Measurements from ENCODE around the gene SLC4A2.
A peak's percentile ranks its signal among the peaks of the same experiment; 100 is the strongest.
"Not testable (repeated sequence)": the region's sequence is repeated elsewhere in the genome, so short reads cannot be mapped to it uniquely, and the experiment has no call there.

SLC4A2 gene

DNA sequence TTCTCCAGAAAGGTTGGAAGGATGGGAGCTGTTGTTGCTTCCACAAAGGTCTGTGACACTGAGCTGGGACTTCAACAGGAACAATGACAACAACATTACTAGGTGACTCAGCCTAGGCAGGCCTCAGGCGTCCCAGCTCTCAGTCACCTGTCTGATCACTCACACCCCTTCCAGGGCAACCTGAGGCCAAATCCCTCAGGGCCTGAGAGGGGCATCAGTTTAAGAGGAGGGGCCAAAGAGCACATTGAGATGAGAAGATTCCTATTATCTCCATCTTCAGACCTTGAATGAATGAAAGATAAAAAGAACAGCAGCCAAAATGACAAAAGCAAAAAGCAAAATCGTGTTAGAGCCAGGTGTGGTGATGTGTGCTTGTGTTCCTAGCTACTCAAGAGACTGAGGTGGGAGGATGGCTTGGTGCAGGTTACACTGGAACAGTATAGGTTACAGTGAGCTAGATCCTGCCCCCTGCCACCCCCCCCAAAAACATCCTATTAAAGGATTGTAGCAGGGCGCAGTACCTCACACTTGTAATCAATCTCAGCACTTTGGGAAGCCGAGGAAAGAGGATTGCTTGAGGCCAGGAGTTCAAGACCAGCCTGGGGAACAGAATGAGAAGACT lies 34.8 kb upstream of the SLC4A2 start, which contains the start of gene ATG9B:
Gene ATG9B, minus strand, starts transcription at position 60 of the 622 bp plus-strand sequence. CDS start 71 bp downstream, outside the sequence.
- DNase-seq (ENCODE audit: extremely low spot score, insufficient read length, low read depth), result no peak
- no peak for FAIRE-seq

DNA sequence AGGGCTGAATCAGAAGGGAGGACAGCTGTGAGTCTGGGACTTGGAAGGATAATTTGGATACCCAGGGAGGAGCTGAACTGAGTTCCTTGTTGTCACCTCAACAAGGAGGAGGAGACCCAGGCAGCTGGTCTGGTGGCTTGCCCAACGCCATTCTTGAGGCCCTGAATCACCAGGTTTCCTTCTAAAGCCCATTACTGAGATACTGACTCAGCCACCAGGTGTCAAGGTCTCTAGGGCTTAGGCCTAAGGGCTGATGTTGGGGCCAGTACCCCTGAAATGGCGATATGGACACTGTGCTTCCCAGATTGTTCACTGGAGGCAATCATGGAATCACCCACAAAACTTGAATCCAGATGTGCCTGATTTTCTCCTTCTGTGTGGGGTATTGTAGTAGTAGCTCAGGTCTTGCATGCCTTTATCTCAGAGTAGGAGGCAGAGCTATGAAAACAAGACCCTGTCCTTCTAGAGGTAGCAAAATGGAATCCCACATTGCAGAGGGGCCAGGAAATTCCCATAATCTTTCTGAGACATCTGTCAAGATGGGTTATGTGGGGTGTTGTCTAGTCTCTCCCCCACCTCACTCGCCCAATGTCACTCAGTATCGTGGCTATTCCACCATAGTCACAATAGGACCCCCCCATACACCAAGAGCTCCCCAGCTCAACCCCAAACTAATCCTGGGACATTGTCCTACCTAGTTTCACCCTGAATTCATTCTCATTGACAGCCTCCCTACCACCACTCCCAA lies 33.3 kb upstream of the SLC4A2 start:
- DNase-seq (ENCODE audit: extremely low spot score, insufficient read length, low read depth) (no peak), FAIRE-seq (no peak)

DNA sequence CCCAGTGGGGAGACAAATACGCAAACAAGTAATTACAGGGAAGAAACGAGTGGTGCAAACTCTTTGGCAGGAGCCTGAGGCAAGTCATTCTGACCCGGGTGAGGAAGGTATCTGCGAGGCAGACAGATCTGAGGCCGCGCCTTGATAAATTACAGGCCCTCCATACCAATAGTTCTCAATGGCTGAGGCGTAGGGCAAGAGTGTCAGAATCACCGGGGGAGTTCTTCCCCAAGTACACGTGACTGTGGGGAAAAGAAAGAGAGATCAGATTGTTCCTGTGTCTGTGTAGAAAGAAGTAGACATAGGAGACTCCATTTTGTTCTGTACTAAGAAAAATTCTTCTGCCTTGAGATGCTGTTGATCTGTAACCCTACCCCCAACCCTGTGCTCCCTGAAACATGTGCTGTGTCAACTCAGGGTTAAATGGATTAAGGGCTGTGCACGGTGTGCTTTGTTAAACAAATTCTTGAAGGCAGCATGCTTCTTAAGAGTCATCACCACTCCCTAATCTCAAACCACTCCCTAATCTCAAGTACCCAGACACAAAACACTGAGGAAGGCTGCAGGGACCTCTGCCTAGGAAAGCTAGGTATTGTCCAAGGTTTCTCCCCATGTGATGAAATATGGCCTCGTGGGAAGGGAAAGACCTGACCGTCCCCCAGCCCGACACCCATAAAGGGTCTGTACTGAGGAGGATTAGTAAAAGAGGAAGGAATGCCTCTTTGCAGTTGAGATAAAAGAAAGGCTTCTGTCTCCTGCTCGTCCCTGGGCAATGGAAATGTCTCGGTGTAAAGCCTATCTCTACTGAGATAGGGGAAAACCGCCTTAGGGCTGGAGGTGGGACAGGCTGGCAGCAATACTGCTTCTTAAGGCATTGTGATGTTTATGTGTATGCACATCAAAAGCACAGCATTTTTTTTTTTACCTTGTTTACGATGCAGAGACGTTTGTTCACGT lies 32.3 kb upstream of the SLC4A2 start:
- DNase-seq (ENCODE audit: extremely low spot score, insufficient read length, low read depth); FAIRE-seq: not testable (repeated sequence)

DNA sequence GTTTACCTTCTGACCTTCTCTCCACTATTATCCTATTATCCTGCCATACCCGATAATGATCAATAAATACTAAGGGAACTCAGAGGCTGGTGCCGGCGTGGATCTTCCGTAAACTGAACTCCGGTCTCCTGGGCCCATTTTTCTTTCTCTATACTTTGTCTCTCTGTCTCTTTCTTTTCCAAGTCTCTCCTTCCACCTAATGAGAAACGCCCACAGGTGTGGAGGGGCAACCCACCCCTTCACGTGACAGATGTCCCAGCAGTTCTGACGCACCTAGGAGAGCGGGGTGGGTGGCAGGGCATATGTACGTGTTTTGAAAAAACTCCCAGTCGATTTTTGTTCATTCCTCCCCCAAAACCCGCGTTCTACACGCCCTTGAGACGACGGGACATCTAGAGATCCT lies 31.7 kb upstream of the SLC4A2 start:
- DNase-seq (ENCODE audit: extremely low spot score, insufficient read length, low read depth); FAIRE-seq: not testable (repeated sequence)

DNA sequence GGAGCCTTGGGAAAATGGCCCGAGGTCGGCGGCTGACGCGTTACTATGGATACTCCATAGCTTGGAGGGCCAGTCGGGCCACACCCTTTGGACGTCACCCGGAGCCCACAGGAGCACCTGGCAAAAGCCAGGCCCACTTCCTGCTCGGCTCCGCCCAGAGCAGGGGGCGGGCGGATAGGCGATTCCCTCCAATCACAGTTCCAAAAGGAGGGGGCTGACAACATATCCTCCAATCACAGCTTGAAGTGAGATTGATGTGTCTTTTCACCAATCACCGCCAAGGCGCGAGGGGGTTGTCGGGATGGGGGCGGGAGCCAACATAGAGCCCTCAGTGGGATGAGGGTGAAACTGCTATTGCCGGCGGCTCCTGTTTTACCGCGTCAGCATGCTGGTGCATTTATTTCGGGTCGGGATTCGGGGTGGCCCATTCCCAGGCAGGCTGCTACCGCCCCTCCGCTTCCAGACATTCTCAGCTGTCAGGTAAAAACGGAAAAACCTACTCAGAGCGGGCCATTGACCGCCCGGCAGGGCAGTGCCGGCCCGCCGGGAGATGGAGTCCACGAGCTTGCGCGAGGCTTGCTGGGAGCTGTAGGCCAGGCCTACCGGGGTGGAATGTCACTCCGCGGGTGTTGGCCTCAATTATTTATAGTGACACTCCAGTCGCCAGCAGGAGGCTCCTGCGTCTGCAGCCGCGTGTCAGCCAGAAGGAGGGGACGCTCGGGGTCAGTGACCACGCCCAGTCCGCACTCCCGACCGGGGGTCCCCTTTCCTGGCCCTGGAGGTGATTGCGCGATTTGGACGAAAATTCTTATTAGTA lies 31.1 kb upstream of the SLC4A2 start, which contains the start of gene ABCB8:
Gene ABCB8, plus strand, starts transcription at position 320 of the 817 bp plus-strand sequence. Its CDS starts 66 bp downstream, at position 386.
- DNase-seq (ENCODE audit: extremely low spot score, insufficient read length, low read depth), result peak; percentile 99
- FAIRE-seq, result peak; percentile 93

DNA sequence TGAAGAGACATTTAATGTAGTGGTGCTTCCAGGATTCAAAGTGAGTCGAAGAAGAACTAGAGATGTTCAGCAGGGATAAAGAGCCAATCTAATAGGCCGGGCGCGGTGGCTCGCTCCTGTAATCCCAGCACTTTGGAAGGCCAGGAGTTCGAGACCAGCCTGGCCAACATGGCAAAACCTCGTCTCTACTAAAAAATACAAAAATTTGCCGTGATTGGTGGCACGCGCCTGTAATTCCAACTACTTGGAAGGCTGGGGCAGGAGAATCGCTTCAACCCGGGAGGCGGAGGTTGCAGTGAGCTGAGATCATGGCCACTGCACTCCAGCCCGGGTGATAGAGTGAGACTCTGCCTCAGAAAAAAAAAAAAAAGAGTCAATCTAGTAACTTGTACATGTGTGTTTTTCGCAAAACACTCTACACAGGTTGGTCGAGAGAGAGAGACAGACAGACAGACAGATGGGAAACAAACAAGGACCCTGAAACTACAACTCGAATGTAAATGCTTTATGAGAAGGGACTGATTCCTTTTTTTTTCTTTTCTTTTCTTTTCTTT lies 30.4 kb upstream of the SLC4A2 start:
- DNase-seq (ENCODE audit: extremely low spot score, insufficient read length, low read depth), result no peak
- FAIRE-seq, result no peak

DNA sequence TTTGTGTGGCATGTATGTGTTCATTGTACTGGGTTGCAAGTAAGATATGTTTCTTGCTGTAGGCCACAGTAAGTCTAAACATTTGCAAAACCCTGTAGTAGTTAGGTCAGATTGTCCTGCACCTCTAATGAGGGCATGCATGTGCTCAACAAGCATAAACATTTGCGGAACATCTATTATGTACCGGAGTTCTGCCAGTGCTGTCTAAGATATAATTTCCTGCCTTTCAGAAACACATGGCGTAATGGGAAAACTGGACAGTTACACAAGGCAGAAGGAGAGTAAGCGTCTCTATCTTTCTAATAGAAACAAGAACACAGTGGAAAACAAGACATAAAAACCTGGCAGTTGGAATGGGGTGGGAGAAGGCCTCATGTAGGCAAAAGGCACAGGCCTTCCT lies 28.4 kb upstream of the SLC4A2 start:
- no peak for FAIRE-seq

DNA sequence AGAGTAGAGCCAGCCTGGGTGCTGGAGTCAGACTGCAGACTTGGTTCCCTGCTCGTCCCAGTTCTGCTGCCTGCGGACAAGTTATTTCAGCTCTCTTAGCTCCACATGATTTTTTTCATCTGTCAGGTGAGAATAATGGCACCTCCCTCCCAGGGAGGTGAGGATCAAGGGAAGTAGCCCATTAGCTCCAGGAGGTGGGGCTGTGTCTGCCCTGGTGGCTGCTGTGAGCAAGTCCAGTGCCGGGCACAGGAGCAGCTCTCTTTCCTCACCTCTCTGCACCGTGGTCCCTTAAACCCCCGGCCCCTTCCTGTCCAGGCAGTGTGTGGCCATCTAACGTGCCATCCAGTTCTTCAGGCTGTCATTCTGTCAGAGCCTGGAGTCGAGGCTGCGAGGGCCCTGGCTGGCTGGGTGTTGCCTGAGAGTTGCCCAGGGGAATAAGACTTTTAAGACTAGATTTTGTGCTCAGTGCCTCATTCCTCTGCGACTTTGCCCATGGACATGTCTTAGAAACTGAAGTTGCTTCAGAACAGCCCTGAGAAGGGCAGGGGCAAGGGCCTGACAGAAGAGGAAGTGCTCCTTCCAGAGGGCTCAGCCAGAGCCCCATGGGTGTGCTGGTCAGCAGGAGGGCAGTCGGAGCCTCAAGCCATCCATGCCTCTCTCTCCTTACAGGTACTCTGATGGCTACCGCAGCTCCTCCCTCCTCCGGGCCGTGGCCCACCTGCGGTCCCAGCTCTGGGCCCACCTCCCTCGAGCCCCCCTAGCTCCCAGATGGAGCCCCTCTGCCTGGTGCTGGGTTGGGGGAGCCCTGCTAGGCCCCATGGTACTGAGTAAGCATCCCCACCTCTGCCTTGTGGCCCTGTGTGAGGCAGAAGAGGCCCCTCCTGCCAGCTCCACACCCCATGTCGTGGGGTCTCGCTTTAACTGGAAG lies 26.2 kb upstream of the SLC4A2 start:
- FAIRE-seq (no peak), DNase-seq (ENCODE audit: extremely low spot score, insufficient read length, low read depth) (no peak)

More for the DNA sequence above, 28.4 kb upstream of the SLC4A2 start:
- no peak for DNase-seq (ENCODE audit: extremely low spot score, insufficient read length, low read depth)

DNA sequence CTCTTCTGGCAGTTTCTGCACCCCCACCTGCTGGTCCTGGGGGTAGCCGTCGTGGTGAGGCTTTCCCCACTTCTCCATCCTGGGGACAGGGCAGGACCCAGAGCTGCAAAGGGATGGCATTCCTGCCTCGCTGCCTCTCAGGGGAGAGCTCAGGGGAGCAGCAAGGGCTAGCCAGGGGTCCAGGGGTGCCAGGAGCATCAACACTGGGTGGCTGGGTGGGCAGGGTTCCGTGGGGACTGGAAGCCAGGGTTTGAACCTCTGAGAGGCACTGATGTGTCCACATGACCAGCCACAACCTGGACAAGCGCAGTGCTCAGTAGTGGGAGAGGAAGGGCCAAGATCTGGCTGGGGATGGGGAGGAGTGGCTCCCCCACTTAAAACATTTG lies 25.5 kb upstream of the SLC4A2 start:
- no peak for DNase-seq (ENCODE audit: extremely low spot score, insufficient read length, low read depth)
- no peak for FAIRE-seq

DNA sequence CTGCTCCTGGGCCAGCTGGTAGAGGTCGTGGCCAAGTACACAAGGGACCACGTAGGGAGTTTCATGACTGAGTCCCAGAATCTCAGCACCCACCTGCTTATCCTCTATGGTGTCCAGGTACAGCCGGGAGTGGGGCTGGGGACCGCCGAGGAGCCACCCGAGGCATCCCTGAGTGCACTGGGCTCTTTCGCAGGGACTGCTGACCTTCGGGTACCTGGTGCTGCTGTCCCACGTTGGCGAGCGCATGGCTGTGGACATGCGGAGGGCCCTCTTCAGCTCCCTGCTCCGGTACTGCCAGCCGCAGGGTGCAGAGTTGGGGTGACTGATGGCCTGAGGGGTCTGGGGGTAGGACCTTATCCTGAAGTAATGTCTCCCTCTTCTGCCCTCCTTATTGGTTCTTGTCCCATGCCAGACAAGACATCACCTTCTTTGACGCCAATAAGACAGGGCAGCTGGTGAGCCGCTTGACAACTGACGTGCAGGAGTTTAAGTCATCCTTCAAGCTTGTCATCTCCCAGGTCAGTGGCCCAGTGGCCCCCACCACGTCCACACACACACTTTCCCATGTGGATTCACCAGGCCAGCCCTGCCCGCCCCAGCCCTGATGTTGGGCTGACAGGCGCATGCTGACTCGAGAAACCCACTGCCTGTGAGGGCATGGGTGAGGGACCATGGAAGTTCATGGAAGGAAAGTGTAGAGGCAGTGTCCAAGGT lies 24.9 kb upstream of the SLC4A2 start:
- DNase-seq (ENCODE audit: extremely low spot score, insufficient read length, low read depth), result no peak
- no peak for FAIRE-seq

DNA sequence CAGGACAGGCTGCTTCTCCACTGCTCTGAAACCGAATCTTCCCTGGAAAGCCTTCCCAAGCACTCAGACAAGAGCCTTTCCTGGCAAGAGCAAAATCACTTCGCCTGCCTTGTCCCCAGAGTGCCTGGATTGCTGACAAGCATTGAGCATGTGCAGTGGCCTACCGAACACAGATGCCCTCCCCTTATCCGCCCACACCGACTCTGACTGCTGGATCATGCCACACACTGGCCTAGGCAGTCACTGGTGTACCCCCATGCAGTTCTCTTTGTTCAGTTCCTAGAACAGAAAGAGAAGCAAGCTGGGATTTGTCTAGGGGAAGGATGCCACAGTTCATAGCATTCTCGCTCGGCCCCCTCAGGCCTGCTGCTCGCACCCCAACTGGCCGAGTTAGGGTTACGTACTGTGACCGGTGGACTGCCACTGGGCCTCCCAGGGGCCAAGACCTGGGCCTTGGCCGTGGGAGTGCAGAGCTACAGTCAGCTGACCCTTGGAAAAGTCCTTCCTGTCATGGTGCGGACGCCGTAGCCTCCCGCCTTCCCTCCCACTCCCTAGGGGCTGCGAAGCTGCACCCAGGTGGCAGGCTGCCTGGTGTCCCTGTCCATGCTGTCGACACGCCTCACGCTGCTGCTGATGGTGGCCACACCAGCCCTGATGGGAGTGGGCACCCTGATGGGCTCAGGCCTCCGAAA lies 24.2 kb upstream of the SLC4A2 start:
- no peak for FAIRE-seq
- DNase-seq (ENCODE audit: extremely low spot score, insufficient read length, low read depth), result no peak

DNA sequence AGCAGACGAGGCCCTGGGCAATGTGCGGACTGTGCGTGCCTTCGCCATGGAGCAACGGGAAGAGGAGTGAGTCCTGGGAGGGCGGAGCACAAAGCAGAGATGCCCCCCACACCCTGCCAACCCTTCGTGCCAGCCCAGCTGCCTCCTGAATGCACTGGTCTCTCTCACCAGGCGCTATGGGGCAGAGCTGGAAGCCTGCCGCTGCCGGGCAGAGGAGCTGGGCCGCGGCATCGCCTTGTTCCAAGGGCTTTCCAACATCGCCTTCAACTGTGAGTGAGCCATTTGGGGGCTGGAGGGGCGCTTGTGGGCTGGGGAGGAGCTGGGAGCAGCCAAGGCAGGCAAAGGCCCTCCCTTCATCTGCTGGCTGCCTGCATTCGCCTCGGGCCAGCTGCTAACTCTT lies 23.5 kb upstream of the SLC4A2 start:
- FAIRE-seq (no peak), DNase-seq (ENCODE audit: extremely low spot score, insufficient read length, low read depth) (no peak)

DNA sequence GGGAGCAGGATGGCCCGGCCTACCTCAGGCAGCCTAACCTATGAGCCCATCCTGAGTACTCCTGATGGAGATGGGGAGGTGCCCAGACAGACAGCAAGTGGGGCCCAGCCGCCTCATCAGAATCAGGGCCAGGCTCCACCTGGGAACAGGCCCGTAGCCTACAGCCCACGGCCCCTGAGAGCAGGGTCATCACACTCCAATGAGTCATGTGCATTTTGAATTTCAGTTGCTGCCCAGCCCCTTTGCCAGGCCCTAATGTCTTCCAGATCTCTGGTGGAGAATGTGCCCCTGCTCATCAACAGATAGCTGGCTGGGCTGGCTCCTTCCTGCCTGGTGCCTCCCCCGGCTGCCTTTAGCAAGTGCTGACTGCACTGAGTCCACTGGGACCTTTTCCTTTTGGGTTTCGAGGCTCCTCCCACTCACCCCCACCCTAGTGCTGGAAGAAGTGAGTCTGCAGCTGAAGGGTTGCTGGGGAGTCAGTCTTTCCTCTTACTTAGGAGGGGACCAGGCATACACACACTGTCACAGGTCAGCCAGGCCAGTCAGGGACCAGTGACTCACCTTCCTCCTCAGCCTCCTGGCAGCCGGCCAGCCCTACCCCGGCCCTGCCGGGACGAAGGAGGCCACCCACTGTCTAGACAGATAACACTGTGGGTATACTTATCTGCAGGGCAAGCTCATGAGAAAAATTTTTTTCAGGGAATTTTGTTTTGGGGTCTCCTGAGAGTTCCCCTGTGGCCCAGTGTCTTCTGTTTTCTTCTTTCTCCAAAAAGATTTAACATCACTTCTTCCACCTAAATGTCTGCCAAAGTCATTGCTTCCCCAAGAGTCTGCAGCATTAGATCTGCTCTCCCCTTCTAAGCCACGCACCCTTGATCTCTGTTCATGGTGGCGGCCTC lies 20.2 kb upstream of the SLC4A2 start:
- FAIRE-seq (no peak), DNase-seq (ENCODE audit: extremely low spot score, insufficient read length, low read depth) (no peak)

DNA sequence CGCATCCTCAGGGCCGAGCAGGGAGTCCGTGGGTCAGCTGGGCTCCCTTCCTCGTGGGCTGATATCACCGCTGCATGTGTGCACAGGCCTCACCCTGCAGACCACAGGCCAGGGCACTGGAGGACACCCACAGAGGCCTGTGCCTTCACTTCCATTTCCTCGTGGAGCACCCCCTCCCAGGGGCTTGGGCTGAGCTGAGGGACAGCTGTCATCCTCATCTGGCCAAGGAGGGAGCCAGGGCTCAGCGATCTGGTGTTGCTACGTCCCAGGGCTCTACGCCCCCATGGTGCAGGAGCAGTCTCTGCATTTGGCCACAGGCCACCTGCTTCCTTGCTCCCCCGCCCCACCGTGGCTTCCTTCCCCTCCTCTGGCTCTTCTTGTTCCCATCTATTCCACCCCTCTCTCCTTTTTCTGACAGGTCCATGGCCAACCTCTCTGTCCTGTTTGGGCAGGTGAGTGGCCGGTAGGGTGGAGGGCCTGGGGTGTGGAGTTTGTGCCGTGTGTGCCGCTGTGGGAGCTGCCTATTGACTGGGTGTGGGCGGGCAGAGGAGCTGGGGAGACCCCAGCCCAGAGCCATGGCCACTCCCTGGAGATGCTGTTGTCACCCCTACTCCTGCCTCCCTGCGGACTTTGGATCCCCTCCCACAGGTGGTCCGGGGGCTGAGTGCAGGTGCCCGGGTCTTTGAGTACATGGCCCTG lies 19.4 kb upstream of the SLC4A2 start:
- FAIRE-seq (no peak), DNase-seq (ENCODE audit: extremely low spot score, insufficient read length, low read depth) (no peak)

DNA sequence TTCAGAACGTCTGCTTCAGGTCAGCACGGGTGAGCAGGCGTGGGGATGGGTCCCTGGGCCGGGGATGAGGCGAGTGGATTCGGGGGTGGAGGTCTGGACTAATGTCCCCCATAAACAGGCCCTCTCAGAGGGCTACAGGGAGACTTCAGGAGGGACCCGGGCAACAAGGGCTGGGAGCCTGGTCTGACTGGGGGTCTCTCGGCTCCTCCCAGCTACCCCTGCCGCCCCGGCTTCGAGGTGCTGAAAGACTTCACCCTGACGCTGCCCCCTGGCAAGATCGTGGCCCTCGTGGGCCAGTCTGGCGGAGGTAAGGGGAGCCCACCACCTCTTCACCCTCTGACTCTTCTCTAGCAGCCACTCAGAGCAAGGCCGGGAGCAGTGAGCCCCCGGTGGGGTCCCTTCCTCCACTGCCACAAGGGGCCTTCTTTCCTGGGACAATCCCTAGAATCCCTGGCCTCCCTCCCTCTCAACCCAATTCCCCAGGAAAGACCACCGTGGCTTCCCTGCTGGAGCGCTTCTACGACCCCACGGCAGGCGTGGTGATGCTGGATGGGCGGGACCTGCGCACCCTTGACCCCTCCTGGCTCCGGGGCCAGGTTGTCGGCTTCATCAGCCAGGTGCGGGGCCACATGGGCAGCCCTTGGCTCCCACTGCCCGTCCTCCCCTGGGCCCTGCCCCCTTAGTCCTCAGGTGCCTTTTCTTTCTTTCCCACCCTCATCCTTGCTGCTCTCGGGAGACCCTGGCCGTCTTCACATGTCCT lies 18.6 kb upstream of the SLC4A2 start:
- FAIRE-seq, result no peak
- DNase-seq (ENCODE audit: extremely low spot score, insufficient read length, low read depth), result no peak

Data from GM18507 (cell line).